Adipocyte (in vitro differentiated cells): ENCODE data around the gene GCDH.
"Not testable (repeated sequence)": the region's sequence is repeated elsewhere in the genome, so short reads cannot be mapped to it uniquely, and the experiment has no call there.

Experiments
- DNase-seq: peaks from one replicate; pipeline ENCODE4 v3.0.0-alpha.2; 2015; ENCODE audit warnings: low read depth
- H3K27me3 ChIP-seq: replicated peaks from 2 replicates; pipeline ENCODE4 v1.7.0; 2013; ENCODE audit warnings: mild to moderate bottlenecking, low read length, moderate library complexity; ENCODE audit not compliant: control insufficient read depth, insufficient read depth
- H3K36me3 ChIP-seq: 2 replicates; pipeline ENCODE4 v1.7.0; 2013; ENCODE audit warnings: low read length, mild to moderate bottlenecking, moderate library complexity; ENCODE audit not compliant: control insufficient read depth, insufficient read depth, severe bottlenecking
- H3K4me1 ChIP-seq: 2 replicates; pipeline ENCODE4 v1.7.0; 2013; ENCODE audit warnings: mild to moderate bottlenecking, low read length, moderate library complexity; ENCODE audit not compliant: control insufficient read depth, insufficient read depth
- H3K4me3 ChIP-seq: 2 replicates; pipeline ENCODE4 v1.7.0; 2013; ENCODE audit warnings: mild to moderate bottlenecking, low read length, moderate library complexity
- H3K9ac ChIP-seq: 2 replicates; pipeline ENCODE4 v1.7.0; 2013; ENCODE audit warnings: mild to moderate bottlenecking, low read length, moderate library complexity
- H3K9me3 ChIP-seq: 2 replicates; pipeline ENCODE4 v1.7.0; 2013; ENCODE audit warnings: mild to moderate bottlenecking, low read length, moderate library complexity; ENCODE audit not compliant: control insufficient read depth

The GCDH gene

DNA sequence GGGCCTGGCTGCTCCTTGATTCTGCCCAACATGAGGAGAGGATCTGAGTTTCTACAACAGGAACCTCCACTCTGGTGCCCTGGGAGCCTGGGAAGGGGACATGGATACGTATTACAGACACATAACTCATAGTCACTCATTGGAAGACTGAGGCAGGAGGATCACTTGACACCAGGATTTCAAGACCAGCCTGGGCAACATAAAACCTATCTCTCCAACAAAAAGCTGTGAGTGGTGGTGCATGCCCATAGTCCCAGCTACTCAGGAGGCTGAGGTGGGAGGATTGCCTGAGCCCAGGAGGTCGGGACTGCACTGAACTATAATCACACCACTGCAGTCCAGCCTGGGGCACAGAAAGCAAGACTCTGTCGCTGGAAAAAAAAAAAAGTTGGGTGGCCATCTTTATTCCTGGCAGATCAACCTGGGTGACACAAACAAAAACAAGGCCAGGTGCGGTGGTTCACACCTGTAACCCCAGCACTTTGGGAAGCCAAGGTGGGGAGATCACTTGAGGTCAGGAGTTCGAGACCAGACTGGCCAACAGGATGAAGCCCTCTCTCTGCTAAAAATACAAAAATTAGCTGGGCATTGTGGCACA, 2.9 kb upstream of the GCDH start:
- no peak for DNase-seq
- no peak overlapping the region for H3K4me3 ChIP-seq
- H3K9ac ChIP-seq: no peak overlapping the region
- H3K27me3 ChIP-seq: peaks cover 13% of the 10 kb centered on the region
- H3K9me3 ChIP-seq: no peaks in the 10 kb centered on the region
- H3K36me3 ChIP-seq: no peaks in the 10 kb centered on the region
- H3K4me1 ChIP-seq: peaks cover 22% of the 10 kb centered on the region

DNA sequence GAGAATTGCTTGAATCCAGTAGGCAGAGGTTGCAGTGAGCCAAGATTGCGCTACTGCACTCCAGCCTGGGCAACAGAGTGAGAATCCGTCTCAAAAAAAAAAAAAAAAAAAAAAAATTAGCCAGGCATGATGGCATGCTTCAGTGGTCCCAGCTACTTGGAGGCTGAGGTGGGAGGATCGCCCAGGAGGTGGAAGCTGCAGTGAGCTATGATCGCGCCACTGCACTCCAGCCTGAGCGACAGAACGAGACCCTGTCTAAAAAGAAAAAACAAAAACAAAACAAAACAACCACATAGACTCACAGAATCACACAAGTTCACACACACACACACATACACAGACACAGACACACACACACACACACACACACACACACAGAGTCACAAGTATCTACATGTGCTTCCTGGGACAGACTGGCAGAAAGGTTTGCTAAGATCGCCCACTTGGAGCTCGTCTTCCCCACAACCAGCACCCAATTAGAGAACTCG, 617 bp upstream of the GCDH start:
- Histone ChIP-seq H3K36me3 (peaks cover 14% of the 10 kb centered on the region), H3K4me3 (peak overlapping the region; percentile 98)
- H3K9ac ChIP-seq, DNase-seq, H3K9me3 ChIP-seq, H3K27me3 ChIP-seq, H3K4me1 ChIP-seq: not testable (repeated sequence)

DNA sequence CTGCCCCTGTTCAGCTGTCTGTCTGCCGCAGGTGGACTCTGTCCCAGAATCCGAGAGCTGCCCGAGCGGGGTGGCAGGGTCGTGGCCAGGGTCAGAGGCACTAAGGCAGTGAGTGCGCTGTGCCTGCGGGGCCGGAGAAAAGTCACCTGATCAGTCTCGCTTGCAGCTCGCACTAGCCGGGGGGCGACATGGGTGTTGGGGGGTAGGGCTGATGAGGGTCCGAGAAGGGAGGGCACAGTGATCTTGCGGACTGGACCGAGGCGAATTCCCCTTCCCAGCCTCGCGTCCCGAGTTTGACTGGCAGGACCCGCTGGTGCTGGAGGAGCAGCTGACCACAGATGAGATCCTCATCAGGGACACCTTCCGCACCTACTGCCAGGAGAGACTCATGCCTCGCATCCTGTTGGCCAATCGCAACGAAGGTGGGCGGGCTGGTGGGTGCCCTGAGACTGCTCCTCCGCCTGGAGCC, 627 bp downstream of the GCDH start:
- Histone ChIP-seq H3K4me1 (peaks cover 6% of the 10 kb centered on the region), H3K9ac (peak overlapping the region; percentile 85), H3K4me3 (peak overlapping the region; percentile 98), H3K27me3 (peaks cover 4% of the 10 kb centered on the region), H3K9me3 (no peaks in the 10 kb centered on the region), H3K36me3 (peaks cover 20% of the 10 kb centered on the region)
- no peak for DNase-seq

- Histone ChIP-seq H3K9ac (no peak overlapping the region), H3K4me3 (no peak overlapping the region), H3K4me1 (peaks cover 6% of the 10 kb centered on the region), H3K27me3 (no peaks in the 10 kb centered on the region), H3K36me3 (peaks cover 35% of the 10 kb centered on the region), H3K9me3 (no peaks in the 10 kb centered on the region)
- no peak for DNase-seq
Measured at GRCh38 chr19:12893582-12893981, 2.6 kb downstream of the GCDH start.

DNA sequence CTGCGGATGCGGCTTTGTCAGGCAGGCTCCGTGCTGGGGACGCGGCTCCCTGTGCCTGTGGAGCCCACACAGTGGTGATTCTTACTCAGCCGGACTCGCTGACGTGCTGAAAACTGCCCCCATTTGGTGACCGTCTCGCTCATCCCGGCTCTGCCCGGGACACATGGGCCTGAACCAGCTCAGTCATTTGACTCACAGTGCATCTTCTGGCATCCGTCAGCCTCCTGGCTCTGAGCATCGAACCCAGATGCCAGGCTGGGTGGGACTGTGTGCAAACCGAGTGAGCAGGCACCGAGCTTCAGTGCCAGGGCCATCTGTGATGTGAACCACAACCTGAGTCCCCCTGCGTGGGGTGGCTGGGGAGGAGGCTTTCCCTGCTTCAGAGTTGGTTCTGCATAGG, 5.5 kb downstream of the GCDH start:
- H3K27me3 ChIP-seq: no peaks in the 10 kb centered on the region
- H3K4me1 ChIP-seq: peaks cover 6% of the 10 kb centered on the region
- no peak for DNase-seq
- H3K4me3 ChIP-seq: no peak overlapping the region
- no peaks in the 10 kb centered on the region for H3K9me3 ChIP-seq
- H3K9ac ChIP-seq: no peak overlapping the region
- H3K36me3 ChIP-seq: peaks cover 43% of the 10 kb centered on the region

DNA sequence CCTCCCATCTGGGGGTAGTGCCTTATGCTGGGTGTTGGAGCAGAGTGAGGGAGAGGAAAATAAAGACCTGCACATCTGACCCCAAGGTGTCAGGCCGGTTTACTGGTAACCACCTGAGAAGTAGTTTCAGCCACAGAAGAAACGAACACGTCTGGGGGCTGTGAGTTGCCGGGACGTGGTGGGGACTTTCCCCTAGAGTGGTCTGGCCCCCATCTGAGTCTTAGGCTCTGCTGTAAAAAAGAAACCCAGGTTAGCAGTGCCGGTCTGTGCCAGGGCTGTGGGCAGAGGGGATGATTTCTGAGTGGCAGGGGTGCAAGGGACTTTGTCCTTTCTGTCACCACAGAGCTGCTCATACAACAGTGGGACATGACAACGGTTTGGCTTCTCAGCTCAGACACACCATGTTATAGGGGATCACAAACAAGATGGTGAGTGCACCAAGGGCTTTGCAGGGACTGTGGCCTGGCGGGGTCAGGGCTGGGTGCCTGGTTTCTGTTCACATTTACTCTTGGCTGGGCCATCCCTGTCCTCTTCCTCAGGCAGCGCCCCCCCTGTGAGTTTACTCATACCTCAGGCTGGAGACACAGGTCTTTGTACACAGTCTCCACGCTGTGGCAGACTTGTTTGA, 9.0 kb downstream of the GCDH start:
- no peak for DNase-seq
- H3K4me3 ChIP-seq: no peak overlapping the region
- H3K4me1 ChIP-seq: no peaks in the 10 kb centered on the region
- H3K9me3 ChIP-seq: no peaks in the 10 kb centered on the region
- no peak overlapping the region for H3K9ac ChIP-seq
- no peaks in the 10 kb centered on the region for H3K27me3 ChIP-seq
- H3K36me3 ChIP-seq: peaks cover 29% of the 10 kb centered on the region

DNA sequence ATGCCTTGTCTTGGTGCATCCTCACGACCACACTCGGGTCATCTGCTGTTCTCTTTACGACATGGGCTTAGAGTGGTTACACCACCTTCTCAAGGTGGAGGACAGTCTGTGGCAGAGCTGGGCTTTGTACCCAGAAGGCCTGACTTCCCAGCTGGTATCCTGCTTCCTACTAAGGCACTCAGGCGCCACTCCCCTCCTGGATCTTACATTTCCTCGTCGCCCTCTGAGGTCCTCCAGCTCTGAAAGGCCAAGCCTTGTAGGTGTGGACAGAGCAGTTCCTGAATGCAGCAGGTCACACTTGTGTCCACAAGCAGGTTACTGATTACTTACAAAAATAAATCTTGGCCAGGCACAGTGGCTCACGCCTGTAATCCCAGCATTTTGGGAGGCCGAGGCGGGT, 16.2 kb downstream of the GCDH start:
- no peak overlapping the region for H3K9ac ChIP-seq
- H3K9me3 ChIP-seq: no peaks in the 10 kb centered on the region
- H3K4me3 ChIP-seq: no peak overlapping the region
- no peaks in the 10 kb centered on the region for H3K27me3 ChIP-seq
- H3K4me1 ChIP-seq: peaks cover 2% of the 10 kb centered on the region
- DNase-seq: no peak
- H3K36me3 ChIP-seq: no peaks in the 10 kb centered on the region

- Histone ChIP-seq H3K27me3 (no peaks in the 10 kb centered on the region), H3K9me3 (no peaks in the 10 kb centered on the region), H3K4me3 (peak overlapping the region; percentile 57), H3K4me1 (peaks cover 19% of the 10 kb centered on the region), H3K9ac (peak overlapping the region; percentile 61), H3K36me3 (no peaks in the 10 kb centered on the region)
- DNase-seq: no peak
Measured at GRCh38 chr19:12912571-12912970, 21.6 kb downstream of the GCDH start.

DNA sequence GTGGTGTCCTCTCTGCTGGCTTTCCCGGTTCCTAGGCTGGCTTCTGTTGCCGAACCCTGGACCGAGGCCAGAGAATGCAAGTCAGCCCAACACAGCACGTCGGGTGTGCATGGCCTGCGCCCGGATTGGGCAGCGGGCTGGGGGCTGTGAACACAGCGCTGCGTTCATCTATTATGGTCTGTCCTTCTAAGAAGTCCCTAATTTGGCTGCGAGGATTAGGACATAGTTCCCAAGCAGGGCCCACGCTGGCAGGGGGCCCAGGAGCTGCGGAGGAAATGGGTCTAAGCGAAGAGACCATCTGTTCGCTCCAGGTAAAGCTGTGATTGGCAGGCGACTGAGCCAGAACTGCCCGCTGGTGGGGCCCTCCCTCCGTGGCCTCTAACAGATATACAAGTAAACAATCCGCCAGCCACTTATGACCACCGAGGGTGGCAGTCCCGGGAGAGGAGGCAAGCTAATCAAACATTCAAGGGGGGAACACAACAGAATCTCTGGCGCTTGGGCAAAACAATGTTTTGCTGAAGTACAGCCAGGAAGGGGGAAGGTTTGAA, 22.1 kb downstream of the GCDH start:
- H3K27me3 ChIP-seq: no peaks in the 10 kb centered on the region
- H3K9ac ChIP-seq: peak overlapping the region; percentile 61
- no peaks in the 10 kb centered on the region for H3K36me3 ChIP-seq
- H3K4me1 ChIP-seq: peaks cover 19% of the 10 kb centered on the region
- no peaks in the 10 kb centered on the region for H3K9me3 ChIP-seq
- H3K4me3 ChIP-seq: peak overlapping the region; percentile 57
- peak; percentile 59 for DNase-seq

DNA sequence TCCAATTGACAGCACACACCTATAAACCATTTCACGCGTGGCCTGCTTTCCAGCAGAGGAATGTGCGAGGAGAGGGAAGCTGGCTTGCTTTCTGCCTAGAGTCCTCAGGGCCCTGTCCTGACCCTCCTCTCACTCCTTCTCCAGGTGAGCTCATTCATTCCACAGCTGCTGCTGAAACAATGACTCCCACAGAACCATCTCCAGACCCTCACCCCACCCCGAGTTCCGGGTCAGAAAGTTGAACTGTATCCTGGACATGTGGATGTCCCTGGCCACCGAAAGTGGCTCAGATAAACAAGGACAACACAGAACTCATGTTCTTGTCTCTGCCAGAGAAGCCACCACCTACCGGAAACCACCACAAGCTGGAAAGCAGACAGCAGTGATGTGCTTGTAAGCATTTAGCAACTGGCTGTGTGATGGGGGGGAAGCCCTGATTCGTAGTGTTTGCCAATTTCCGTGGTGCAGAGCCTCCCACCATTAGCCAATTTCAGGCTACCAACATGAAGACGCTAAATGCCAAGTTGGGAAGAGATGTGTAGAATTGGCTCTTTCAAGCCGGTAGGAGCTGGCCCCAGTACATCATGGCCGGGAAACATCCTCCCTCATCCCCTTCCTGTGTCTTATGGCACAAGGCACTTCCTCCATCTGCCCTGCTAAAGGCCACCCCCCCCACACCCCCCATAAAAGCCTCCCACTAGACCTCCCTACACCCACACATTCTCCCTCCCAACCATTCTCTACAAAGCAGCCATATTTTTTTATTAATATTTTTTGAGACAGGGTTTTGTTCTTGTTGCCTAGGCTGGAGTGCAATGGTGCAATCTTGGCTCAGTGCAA, 23.1 kb downstream of the GCDH start:
- Histone ChIP-seq H3K9ac (no peak overlapping the region), H3K4me1 (peaks cover 22% of the 10 kb centered on the region), H3K36me3 (no peaks in the 10 kb centered on the region), H3K9me3 (no peaks in the 10 kb centered on the region), H3K27me3 (no peaks in the 10 kb centered on the region), H3K4me3 (no peak overlapping the region)
- DNase-seq: no peak

- H3K9ac ChIP-seq, H3K36me3 ChIP-seq, H3K27me3 ChIP-seq, H3K4me3 ChIP-seq, H3K9me3 ChIP-seq, DNase-seq: not testable (repeated sequence)
- H3K4me1 ChIP-seq: peaks cover 22% of the 10 kb centered on the region
Measured at GRCh38 chr19:12915860-12916259, 24.9 kb downstream of the GCDH start.
